ENCODE results near the gene KRTAP10-7.
"Not testable (repeated sequence)": the region's sequence is repeated elsewhere in the genome, so short reads cannot be mapped to it uniquely, and the experiment has no call there.

KRTAP10-7 gene

DNA sequence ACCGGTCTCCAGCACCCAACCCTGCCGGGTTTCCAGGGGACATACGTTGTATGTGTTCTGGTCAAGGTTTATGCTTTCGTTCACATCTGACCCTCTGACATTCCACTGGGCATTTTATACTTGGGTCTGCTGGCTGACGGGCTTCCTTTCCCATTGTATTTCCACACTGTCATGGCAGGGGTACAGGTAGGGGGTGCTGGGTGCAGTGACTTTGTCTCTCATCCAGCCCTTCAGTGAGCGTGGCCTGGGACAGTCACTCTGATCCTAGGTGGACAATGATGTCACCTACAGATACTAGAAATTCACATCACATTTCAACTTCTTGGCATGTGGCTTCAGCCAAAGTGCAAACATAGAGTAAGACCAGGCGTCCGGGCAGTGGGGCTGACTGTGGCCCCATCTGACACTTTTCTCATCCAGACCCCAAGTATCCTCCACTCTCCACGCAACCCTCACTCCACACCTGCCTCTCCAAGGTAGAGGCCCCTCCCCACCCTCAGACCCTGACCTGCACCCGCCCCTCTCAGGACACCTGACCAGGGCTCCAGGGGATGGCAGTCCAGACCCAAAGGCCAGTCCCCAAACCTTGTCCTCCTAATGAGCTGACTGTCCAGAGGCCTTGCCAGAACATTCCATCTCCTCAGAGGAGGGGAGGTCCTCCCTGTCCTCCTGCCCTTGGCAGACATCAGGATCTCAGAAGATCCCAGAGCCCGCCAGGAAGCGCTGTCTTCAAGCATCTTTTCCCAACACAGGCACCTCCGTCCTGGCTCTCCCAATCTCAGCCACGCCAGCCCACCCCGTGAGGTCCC is 36.0 kb downstream of the KRTAP10-7 start:
- Histone ChIP-seq H3K9me3 (ENCODE audit: control insufficient read depth, low read length) (no peaks in the 10 kb centered on the region), H3K27me3 (ENCODE audit: control insufficient read depth, insufficient read depth, low read length, poor library complexity, severe bottlenecking) (no peaks in the 10 kb centered on the region), H3K4me1 (ENCODE audit: control insufficient read depth, insufficient read depth, low read length) (peaks cover 12% of the 10 kb centered on the region), H3K4me3 (ENCODE audit: insufficient read depth, low read depth, low read length) (no peak overlapping the region), H3K36me3 (ENCODE audit: control insufficient read depth, insufficient read depth, low read length) (no peaks in the 10 kb centered on the region), H3K27ac (ENCODE audit: insufficient read depth, low read depth, low read length, poor library complexity, severe bottlenecking) (no peak overlapping the region)
- 92 to 95% methylated on average over 15 of the region's 15 CpGs for WGBS, 2 experiments

- Histone ChIP-seq H3K4me3 (ENCODE audit: insufficient read depth, low read depth, low read length) (no peak within 1 kb of the TSS), H3K9me3 (ENCODE audit: control insufficient read depth, low read length) (no peaks in the 10 kb centered on the region), H3K27ac (ENCODE audit: insufficient read depth, low read depth, low read length, poor library complexity, severe bottlenecking) (no peak within 1 kb of the TSS), H3K4me1 (ENCODE audit: control insufficient read depth, insufficient read depth, low read length) (peaks cover 12% of the 10 kb centered on the region), H3K36me3 (ENCODE audit: control insufficient read depth, insufficient read depth, low read length) (no peaks in the 10 kb centered on the region), H3K27me3 (ENCODE audit: control insufficient read depth, insufficient read depth, low read length, poor library complexity, severe bottlenecking) (no peaks in the 10 kb centered on the region)
- 72 to 75% methylated on average over 21 of the region's 21 CpGs for WGBS, 2 experiments
These were observed 36.8 kb downstream of the KRTAP10-7 start, which contains the start of gene KRTAP10-10 for GRCh38 chr21:44637018-44637850. Gene KRTAP10-10, plus strand, starts transcription at chr21:44637356. Its CDS starts 62 bp downstream, at chr21:44637418.

GRCh38 chr21:44637851-44638348 is 37.5 kb downstream of the KRTAP10-7 start:
- peaks cover 12% of the 10 kb centered on the region for H3K4me1 ChIP-seq (ENCODE audit: control insufficient read depth, insufficient read depth, low read length)
- not testable (repeated sequence) for H3K36me3 ChIP-seq (ENCODE audit: control insufficient read depth, insufficient read depth, low read length); H3K4me3 ChIP-seq (ENCODE audit: insufficient read depth, low read depth, low read length); H3K27me3 ChIP-seq (ENCODE audit: control insufficient read depth, insufficient read depth, low read length, poor library complexity, severe bottlenecking); H3K9me3 ChIP-seq (ENCODE audit: control insufficient read depth, low read length); H3K27ac ChIP-seq (ENCODE audit: insufficient read depth, low read depth, low read length, poor library complexity, severe bottlenecking)
- WGBS, 2 experiments: 81 to 83% methylated on average over 7 to 8 of the region's 12 CpGs

DNA sequence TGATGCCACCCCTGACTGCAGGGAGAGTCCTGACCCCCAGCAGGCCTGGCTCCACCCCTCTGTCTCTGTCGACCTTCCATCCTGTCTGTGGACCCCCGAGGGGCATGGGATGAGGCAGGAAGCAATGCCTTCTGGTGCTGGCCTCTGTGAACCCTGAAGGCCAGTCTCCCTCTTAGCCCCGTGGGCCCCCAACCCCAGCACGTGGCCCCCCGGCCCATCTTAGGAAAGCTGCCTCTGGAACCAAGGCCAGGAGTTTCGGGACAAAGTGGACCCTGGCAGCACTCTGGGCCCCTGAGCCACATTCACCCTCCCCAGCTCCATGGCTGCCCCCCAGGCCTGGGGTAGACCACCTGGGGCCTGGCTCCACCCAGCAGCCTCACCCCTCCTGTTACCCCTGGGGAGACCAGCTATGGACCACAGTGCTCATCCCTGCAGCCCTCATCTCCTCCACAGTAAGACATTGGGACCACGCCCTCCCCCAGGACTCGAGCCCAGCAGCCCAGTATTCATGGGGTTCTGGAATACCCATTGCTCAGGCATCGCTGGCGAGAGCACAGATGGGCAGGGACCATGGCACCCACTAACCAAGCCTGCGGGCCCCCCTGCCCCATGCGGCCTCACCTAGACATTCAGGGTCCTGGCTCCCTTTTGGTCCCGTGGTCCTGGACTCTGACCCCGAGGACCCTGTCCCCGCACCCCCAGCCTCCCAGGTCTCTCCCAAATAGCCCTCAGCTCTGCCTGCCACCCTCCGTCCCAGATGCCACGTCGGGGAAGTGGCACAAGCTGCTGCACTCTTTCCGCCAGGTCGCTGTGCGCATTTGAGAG is 38.3 kb downstream of the KRTAP10-7 start:
- 91 to 95% methylated on average over 19 to 20 of the region's 21 CpGs for WGBS, 2 experiments
- not testable (repeated sequence) for H3K4me3 ChIP-seq (ENCODE audit: insufficient read depth, low read depth, low read length); H3K27me3 ChIP-seq (ENCODE audit: control insufficient read depth, insufficient read depth, low read length, poor library complexity, severe bottlenecking); H3K9me3 ChIP-seq (ENCODE audit: control insufficient read depth, low read length); H3K36me3 ChIP-seq (ENCODE audit: control insufficient read depth, insufficient read depth, low read length); H3K27ac ChIP-seq (ENCODE audit: insufficient read depth, low read depth, low read length, poor library complexity, severe bottlenecking)
- H3K4me1 ChIP-seq (ENCODE audit: control insufficient read depth, insufficient read depth, low read length): peaks cover 12% of the 10 kb centered on the region

GRCh38 chr21:44639331-44639655 is 38.9 kb downstream of the KRTAP10-7 start:
- Histone ChIP-seq H3K4me1 (ENCODE audit: control insufficient read depth, insufficient read depth, low read length) (peaks cover 12% of the 10 kb centered on the region), H3K9me3 (ENCODE audit: control insufficient read depth, low read length) (peaks cover 2% of the 10 kb centered on the region), H3K27ac (ENCODE audit: insufficient read depth, low read depth, low read length, poor library complexity, severe bottlenecking) (no peak overlapping the region), H3K4me3 (ENCODE audit: insufficient read depth, low read depth, low read length) (no peak overlapping the region), H3K36me3 (ENCODE audit: control insufficient read depth, insufficient read depth, low read length) (no peaks in the 10 kb centered on the region), H3K27me3 (ENCODE audit: control insufficient read depth, insufficient read depth, low read length, poor library complexity, severe bottlenecking) (no peaks in the 10 kb centered on the region)
- 96% methylated on average over 12 of the region's 12 CpGs for WGBS, 2 experiments

GRCh38 chr21:44640761-44641160 is 40.4 kb downstream of the KRTAP10-7 start:
- WGBS, 2 experiments: 93 to 94% methylated on average over 5 of the region's 5 CpGs
- no peaks in the 10 kb centered on the region for H3K27me3 ChIP-seq (ENCODE audit: control insufficient read depth, insufficient read depth, low read length, poor library complexity, severe bottlenecking)
- no peak overlapping the region for H3K4me3 ChIP-seq (ENCODE audit: insufficient read depth, low read depth, low read length)
- peaks cover 12% of the 10 kb centered on the region for H3K4me1 ChIP-seq (ENCODE audit: control insufficient read depth, insufficient read depth, low read length)
- no peak overlapping the region for H3K27ac ChIP-seq (ENCODE audit: insufficient read depth, low read depth, low read length, poor library complexity, severe bottlenecking)
- H3K9me3 ChIP-seq (ENCODE audit: control insufficient read depth, low read length): peaks cover 2% of the 10 kb centered on the region
- H3K36me3 ChIP-seq (ENCODE audit: control insufficient read depth, insufficient read depth, low read length): no peaks in the 10 kb centered on the region

DNA sequence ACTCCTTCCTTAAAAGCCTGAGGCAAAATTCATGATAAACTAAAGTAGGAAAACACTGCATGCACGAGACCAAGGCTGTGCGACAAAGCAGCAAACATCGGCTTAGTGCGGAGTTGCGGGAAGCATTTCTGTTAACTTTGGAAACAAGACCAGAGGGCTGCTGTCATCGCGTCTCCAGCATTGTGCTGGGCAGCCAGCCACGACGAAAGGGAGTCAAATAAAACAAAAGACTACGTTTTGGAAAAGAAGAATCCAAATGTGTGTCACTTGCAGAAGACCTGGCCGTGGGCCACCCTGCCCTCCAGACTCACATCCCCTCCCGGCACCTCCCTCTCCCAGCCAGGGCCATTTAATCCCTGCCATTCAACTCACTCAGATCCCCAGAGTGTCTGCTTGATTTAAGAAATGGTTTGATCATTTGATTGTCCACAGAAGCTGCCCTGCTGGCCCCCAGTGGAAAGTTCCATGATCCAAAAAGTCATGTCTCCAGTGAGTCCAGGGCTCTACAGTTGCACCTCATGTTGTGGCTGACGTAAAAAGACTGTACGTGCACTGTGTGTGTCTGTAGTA is 43.4 kb downstream of the KRTAP10-7 start:
- Histone ChIP-seq H3K4me3 (ENCODE audit: insufficient read depth, low read depth, low read length) (no peak overlapping the region), H3K27me3 (ENCODE audit: control insufficient read depth, insufficient read depth, low read length, poor library complexity, severe bottlenecking) (no peaks in the 10 kb centered on the region), H3K9me3 (ENCODE audit: control insufficient read depth, low read length) (peaks cover 2% of the 10 kb centered on the region), H3K4me1 (ENCODE audit: control insufficient read depth, insufficient read depth, low read length) (peaks cover 11% of the 10 kb centered on the region), H3K36me3 (ENCODE audit: control insufficient read depth, insufficient read depth, low read length) (no peaks in the 10 kb centered on the region), H3K27ac (ENCODE audit: insufficient read depth, low read depth, low read length, poor library complexity, severe bottlenecking) (no peak overlapping the region)
- WGBS, 2 experiments: 81 to 86% methylated on average over 14 of the region's 14 CpGs

DNA sequence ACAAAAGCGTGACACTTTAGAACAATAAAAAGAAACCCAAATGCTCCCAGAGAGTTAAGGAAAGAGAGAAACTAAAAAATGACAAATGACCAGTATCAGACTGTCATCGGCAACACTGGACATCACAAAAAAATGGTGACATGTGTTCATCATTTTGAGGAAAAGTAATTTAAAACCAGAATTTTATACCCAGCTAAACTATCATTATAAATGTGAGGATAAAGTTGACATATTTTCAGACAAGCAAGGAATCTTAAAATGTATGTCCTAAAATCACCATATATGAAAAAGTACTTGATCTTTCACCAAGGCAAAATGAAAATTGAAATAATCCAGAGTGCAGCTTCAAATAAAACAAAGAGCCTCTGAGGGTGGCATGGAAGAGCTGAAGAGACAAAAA is 44.5 kb downstream of the KRTAP10-7 start:
- Histone ChIP-seq H3K27me3 (ENCODE audit: control insufficient read depth, insufficient read depth, low read length, poor library complexity, severe bottlenecking) (no peaks in the 10 kb centered on the region), H3K4me3 (ENCODE audit: insufficient read depth, low read depth, low read length) (no peak overlapping the region), H3K36me3 (ENCODE audit: control insufficient read depth, insufficient read depth, low read length) (no peaks in the 10 kb centered on the region), H3K9me3 (ENCODE audit: control insufficient read depth, low read length) (peaks cover 2% of the 10 kb centered on the region), H3K4me1 (ENCODE audit: control insufficient read depth, insufficient read depth, low read length) (peaks cover 11% of the 10 kb centered on the region), H3K27ac (ENCODE audit: insufficient read depth, low read depth, low read length, poor library complexity, severe bottlenecking) (no peak overlapping the region)
- 80 to 88% methylated on average over 2 of the region's 2 CpGs for WGBS, 2 experiments

DNA sequence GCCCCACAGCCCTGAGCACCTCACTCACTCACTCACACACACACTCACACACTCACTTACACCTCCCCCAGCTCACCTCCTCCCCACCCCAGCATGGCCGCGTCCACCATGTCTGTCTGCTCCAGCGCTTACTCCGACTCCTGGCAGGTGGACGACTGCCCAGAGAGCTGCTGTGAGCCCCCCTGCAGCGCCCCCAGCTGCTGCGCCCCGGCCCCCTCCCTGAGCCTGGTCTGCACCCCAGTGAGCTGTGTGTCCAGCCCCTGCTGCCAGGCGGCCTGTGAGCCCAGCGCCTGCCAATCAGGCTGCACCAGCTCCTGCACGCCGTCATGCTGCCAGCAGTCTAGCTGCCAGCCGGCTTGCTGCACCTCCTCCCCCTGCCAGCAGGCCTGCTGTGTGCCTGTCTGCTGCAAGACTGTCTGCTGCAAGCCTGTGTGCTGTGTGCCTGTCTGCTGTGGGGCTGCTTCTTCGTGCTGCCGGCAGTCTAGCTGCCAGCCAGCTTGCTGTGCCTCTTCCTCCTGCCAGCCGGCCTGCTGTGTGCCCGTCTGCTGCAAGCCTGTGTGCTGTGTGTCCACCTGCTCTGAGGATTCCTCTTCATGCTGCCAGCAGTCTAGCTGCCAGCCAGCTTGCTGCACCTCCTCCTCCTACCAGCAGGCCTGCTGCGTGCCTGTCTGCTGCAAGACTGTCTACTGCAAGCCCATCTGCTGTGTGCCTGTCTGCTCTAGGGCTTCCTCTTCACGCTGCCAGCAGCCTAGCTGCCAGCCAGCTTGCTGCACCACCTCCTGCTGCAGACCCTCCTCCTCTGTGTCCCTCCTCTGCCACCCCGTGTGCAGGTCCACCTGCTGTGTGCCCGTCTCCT is 46.2 kb downstream of the KRTAP10-7 start, which contains the start of gene KRTAP10-11:
TSS of gene KRTAP10-11 (plus strand) at position 49 of the 856 bp plus-strand sequence. CDS start at position 94, 45 bp downstream.
- H3K36me3 ChIP-seq (ENCODE audit: control insufficient read depth, insufficient read depth, low read length); H3K9me3 ChIP-seq (ENCODE audit: control insufficient read depth, low read length); H3K4me3 ChIP-seq (ENCODE audit: insufficient read depth, low read depth, low read length); H3K27me3 ChIP-seq (ENCODE audit: control insufficient read depth, insufficient read depth, low read length, poor library complexity, severe bottlenecking); H3K27ac ChIP-seq (ENCODE audit: insufficient read depth, low read depth, low read length, poor library complexity, severe bottlenecking): not testable (repeated sequence)
- WGBS, 2 experiments: 81% methylated on average over 21 of the region's 21 CpGs
- H3K4me1 ChIP-seq (ENCODE audit: control insufficient read depth, insufficient read depth, low read length): peaks cover 11% of the 10 kb centered on the region

Data from ectodermal cell (in vitro differentiated cells).